Activated CD4-positive, alpha-beta T cell treated with anti-CD3 and anti-CD28 coated beads, Interleukin-2, amount 50 U/mL, for 4 hours (primary cell): ENCODE measurements around the gene IL10RA.

Experiments
- DNase-seq, 2 experiments: peaks; one replicate each; pipeline ENCODE4 v3.0.0-alpha.2; 2020

The IL10RA gene

DNA sequence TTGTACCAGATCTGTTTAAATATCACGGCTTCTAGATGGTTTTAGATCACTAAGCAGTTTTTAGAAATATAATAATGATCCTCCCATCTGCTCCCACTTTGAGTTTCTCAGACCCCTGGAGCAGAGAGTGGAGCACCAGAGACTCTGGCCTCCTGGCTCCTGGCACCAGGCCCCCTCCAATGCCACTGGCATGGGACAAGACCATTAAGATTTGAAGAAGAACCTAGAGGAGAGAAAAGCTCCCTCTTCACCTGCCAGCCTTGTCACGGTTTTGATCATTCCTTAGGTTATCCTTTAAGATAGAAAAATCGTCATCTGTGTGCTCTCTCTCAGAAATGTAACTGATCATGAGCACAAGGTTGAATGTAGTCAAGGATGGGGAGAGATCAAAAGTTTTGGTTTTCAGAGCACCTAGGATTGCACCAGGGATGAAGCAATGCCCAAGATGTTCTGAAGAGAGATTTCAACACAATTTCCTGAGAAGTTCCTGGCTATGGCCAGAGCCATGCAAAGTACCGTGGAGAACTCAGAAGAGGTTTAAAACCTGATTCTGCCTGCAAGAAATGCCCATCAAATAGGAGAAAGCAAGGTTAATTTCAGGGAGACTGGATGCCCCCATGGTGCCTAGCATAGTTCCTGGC, 22.2 kb downstream of the IL10RA start:
- DNase-seq, result no peak

DNA sequence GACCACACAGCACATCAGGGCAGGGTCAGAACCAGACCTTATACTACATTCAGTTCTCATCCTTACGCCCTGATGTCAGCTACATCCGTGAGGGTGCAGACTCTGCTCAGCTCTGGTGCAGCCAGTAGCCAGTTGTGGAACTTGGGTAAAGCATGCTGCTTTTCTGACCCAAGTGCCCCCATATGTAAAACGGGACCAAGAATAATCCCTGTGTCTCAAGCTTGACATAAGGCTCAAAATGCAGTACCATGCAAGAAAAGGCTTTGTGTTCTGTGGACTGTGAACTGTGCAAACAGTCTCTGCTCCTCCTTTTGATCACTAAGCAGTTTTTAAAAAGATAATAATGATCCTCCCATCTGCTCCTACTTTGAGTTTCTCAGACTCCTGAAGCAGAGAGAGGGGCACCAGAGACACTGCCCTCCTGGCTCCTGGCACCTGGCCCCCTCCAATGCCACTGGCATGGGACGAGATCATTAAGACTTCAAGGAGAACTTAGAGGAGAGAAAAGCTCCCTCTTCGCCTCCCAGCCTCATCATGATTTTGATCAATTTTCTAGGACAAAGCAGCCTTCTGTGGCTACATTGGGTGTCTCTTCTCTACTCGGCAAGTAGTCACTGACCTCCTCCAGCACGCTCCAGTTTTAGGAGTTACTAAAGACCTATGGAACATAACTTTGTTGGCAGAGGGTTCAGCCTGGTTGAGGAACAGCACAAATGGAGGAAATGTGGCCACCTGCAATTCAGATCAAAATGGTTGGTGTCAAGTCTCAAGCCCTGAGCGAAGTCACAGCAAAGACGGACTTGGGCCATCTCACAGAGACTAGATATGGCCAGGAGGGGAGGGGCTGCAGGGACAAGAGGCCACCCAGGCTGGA, 23.9 kb downstream of the IL10RA start:
- DNase-seq, result no peak

DNA sequence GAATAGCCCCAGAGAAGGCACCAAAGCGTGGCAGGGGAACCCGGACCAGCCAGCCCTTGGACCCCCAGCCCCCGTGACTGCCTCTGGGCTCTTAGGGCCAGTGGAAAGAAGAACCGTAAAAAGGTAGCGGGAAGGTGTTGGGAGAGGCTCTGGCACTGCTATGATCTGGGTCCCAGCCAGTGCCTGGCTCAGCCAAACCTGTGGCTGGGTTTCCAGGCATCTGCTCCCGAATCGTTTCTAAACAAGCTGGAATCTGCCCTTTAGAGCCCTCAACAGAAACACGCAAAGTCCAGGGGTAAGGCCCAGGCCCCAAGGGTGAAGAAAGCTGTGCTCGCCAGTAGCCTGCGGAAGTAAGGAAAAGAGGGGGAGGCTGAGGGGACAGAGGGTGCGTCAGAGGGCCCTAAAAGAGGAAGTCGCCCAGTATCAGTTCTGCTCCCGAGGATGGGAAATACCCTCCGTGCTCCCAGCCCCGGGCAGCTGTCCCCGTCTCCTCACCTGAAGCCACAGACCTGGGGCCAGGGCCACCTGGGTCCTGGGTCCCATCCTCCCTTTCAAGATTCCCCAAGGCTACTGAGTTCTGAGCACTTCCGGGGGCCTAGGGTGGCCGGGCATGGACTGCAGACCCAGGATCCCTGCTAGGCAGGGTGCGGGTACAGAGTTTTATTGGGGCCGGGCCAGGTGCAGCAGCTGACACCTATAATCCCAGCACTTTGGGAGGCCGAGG, 24.7 kb downstream of the IL10RA start:
- no peak for DNase-seq

DNA sequence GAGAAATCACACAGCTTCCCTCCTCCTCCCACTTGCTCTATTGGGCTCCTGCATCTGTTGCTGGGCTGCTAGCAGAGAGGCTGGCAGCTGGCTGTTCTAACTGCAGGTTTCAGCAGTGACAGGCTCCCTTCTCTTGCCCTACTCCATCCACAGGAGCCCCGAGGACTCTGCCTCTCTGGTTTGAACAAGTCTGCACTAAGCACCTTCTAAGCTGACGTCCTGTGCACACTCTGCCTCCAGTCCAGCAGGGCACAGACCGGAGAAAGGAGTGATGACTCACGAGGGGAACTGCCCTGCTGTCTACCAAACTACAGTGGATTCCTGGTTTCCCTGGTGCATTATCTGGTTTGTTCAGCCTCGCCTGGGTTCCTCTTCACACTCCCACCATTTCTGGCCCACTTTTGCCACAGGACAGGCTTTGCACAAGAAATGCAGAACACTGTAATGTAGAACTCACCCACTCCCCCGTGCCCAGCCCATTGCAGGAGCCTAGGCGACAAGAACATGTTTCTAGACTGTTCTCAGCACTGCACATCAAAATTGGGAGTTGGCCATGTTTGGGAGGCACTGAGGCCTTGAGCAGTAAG, 26.0 kb downstream of the IL10RA start:
- DNase-seq, result no peak

DNA sequence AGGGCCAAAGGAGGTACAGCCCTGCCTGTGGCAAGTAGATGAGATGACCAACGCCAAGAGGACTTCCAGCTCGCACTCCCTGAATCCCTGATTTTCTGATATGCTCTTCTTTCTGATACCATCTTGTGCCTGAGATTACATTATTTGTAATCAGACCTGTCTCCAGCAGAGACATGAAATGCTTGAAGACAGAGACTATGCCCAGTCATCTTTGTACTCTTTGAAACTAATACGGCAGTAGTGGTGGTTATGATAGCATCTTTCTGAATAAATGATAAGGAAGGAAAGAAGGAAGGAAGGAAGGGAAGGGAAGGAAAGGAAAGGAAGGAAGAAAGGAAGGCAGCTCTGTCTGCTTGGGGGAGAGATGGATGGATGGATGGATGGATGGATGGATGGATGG, 27.8 kb downstream of the IL10RA start:
- no peak for DNase-seq

DNA sequence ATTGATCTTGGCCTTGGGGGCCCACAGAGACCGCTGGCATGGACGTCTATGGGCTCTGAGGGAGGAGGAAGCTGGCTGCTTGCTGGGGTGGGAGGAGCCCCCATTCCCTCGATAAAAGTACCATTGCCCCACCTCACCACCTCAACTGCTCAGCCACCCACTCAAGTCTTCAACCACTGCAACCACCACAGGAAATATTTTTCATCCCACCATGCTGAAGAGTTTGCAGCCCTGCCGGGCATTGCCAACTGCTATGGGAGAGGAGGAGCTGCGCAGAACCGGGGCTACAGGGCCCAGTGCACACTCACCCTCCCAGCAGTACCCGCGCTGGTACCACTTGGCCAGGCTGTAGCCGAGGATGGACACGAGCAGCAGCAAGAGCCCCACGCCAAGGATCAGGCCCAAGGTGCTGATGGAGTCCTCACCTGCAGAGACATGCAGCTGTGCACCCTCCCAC, 29.2 kb downstream of the IL10RA start:
- no peak for DNase-seq

DNA sequence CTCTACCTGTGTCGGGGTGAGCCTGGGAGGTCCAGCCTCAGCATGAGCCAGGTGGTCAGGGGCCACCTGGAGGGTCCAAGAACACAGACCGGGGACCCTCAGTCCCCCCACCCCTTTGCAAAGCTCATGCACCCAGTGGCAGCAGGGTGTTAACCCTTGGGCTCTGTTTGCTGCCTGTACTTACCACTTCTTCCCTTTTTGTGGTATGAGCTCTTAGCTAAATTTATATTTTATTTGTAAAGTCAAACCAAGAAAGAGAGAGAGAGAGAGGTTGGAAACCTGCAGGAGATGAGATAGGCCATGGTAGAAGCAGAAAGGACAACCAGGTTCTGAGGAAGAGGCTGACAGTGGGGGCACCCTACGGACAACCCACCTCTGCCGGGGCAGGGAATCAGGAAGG, 29.9 kb downstream of the IL10RA start:
- DNase-seq, result no peak

DNA sequence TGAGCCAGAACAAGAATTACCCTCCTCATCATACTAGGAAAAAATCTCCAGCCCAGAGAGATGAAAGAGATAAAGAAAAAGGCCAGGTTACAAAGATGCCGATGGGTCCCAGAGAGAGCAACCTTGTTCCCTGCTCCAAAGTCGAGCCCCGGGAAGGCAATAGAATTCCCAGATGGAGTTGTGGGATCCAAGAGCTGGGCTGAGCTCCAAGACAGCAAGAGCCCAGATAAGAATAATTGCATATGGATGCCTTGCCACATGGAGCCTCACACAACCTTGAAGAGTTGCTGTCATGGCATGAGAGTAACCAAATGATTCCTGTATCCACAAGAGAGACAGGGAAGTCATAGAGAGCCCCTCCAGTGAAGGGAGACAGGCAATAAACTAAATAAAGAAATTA, 30.9 kb downstream of the IL10RA start:
- no peak for DNase-seq

DNA sequence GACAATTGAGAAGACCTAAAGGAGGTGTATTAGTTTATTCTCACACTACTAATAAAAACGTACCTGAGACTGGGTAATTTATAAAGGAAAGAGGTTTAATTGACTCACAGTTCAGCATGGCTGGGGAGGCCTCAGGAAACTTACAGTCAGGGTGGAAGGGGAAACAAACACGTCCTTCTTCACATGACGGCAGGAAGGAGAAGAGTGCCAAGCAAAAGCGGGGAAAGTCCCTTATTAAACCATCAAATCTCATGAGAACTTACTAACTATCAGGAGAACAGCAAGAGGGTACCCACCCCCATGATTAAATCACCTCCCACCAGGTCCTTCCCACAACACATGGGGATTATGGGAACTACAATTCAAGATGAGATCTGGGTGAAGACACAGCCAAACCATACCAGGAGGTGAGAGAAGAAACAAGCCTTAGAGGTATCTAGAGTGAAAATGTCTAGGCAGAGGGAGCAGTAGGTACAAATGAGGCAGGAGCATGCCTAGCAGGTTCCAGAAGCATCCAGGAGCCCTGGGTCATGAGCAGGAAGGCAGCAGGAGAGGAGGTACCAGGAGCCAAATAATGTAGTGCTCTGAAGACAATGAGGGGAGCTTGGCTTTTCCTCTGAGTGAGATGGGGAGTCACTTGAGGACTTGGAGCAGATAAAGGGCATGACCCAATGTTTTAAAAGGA, 31.6 kb downstream of the IL10RA start:
- DNase-seq, result no peak

DNA sequence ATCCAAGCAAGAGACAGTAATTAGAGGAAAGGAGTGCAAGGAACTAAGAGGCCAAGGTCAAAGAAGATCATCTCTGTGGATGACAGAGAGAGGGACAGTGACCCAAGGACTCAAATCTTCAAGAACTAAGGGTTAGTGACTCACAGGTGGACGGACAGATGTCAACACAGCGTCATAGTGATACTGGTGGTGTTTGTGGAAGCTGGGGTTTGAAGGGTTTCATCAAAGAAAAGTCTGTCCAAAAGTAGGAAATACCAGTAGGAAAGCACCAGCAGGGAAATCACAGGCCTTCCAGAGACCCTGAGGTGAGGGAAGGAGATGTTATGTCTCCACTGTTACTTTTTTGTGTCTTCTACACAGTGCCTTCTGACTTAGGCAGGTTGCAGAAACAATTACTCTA, 32.2 kb downstream of the IL10RA start:
- DNase-seq, result no peak

DNA sequence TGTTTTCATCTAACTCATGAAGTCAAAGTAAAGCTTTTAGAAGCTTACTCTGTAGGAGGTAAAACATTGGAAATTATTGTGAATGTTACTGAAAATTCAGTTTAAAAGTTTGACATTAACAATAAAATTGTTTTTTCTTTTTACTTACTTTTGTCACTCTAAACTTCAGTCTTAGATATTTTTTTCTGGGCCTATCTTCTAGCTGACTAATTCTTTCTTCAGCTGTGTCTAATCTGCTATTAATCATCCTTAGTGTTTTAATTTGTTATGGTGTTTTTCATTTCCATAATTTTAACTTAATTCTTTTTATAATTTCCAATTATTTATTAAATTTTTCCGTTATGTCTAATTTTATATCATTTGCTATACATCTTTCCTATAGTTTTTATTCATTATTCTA, 35.0 kb downstream of the IL10RA start:
- no peak for DNase-seq

DNA sequence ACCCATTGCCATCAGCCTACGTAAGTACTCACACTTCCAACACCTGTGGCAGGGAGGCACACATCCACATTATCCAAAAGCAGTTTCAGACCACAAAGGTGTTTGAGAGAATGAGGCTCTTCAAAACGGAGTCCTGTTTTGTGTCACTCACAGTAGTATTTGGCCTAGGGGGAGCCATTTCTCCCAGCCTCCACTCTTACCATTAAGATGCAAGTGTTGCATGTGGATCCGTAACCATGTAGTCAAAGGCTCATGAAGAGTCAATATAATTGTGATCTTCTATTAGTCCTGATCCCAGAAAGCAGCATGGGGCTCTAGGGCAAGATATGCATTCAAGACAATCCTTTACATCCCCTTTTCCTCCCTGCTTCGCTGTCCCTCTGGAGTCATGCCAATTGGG, 41.5 kb downstream of the IL10RA start:
- DNase-seq, result no peak

DNA sequence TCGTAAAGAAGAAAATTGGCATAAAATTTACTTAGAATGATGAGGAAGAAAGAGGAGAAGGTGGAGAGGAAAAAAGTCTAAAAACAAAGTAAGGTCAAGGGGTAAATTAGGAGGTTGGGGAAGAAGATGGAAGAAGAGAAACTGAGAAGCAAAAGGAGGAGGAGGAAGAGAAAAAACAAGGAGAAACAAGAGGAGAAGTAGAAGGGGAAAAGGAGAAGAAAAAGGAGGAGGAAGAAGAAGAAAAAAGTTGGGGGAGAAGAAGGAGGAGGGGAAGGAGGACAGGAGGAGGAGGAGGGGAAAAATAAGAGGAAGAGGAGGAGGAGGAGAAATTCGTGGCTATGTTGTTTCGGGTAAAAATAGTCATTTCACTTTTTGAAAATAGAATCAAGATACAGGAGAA, 42.4 kb downstream of the IL10RA start:
- DNase-seq, result no peak

DNA sequence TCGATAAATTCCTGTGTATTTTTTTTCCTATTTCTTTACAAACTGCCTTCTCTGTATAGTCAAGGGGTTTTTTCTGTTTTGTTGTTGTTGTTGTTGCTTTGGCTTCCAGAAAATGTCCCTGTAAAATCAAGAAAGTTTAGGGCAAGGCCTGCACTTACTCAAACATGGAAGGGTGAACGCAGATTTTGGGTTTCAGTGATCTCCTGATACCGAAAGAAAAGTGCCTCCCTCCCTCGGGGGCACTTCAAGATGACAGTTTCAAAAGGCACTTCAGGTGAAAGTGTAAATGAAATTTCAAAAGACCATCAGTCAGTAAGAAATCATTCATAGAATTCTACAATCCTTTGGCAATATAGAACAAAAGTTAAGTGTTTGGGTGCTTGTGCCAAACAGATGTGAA, 47.2 kb downstream of the IL10RA start:
- no peak for DNase-seq

DNA sequence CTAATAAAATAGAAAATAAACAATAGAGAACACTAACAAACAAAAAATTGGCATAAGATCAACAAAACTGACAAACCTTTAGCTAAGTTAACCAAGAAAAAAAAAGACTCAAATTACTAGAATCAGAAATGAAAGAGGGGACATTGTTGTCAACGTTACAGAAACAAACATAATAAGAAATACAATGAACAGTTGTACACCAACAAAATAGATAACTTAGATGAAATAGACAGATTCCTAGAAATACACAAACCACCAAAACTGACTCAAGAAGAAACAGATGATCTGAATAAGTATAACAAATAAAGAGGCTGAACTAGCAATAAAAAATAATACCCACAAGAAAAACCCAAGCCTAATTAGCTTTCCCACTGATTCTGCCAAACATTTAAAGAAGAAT, 55.9 kb downstream of the IL10RA start:
- DNase-seq, result no peak

DNA sequence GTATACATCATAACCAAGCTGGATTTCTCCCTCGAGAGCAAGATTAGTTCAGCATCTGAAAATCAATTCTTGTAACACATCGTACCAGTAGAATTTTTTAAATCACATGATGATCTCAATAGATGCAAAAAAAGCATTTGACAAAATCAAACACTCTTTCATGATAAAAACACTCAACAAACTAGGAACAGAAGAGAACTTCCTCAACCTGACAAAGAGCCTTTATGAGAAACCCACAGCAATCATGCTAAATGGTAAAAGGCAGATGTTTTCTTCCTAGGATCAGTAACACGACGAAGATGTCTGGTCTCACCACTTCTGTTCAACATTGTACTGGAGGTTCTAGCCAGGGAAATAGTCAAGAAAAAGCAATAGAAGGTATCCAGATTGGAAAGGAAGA, 56.6 kb downstream of the IL10RA start:
- DNase-seq, result no peak

DNA sequence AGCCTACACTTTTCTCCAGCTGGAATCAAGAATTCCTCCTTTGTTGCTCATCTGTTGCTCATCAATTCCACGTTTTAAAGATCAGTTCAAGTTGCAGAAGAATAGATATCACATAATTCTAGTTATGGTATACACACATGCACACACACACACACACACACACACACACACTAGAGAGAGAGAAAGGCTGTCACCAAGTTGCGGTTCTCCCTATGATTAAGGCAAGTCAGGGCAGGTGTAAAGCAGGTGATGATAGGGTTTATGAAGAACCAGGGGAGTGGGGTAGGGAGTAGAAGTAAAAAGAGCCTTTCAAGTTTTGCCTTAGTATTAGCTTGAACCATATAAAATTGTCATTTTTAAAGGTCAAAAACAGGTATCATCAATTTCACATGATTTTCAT, 59.0 kb downstream of the IL10RA start:
- no peak for DNase-seq

DNA sequence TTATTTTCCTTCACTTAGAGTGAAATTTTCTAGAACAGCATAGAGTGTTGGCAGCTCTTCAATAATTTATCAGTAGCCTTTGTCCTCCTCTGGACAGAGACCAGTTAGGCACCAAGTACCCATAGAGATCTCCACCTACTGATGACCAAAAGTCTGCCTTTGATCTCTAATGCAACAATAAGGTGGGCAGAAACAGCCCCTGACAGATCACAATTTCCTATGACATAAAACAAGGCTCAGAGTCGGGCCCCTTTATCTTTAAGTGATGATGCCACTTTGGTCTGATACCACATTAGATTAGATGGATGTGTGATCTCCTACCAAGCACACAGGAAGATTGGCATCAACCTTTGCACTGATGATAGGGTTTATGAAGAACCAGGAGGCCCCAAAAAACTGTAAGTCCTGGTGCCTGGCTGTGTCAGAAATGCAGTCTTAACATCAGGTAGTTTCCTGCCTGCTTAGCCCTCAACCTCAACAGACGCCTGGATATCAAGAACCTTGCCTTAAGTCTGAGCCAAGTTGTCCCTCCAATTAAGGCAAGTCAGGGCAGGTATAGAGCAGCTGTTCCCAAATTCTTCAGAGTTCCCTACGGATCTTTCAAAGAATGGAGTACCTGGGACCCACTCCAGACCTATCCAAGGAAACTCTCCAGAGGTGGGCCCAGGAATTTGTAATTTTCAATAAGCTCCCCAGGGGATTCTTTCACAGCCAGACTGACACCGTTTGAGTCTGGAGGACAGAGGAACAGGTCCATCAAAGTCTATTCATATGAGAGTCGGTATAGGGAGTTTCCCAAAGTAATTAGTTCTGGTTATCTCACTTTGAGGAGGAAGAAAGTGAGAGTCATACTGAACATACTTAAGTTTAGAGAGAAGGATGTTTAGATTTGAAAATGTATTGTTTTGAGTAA, 60.1 kb downstream of the IL10RA start:
- peak; percentile 22 to 23 for DNase-seq

DNA sequence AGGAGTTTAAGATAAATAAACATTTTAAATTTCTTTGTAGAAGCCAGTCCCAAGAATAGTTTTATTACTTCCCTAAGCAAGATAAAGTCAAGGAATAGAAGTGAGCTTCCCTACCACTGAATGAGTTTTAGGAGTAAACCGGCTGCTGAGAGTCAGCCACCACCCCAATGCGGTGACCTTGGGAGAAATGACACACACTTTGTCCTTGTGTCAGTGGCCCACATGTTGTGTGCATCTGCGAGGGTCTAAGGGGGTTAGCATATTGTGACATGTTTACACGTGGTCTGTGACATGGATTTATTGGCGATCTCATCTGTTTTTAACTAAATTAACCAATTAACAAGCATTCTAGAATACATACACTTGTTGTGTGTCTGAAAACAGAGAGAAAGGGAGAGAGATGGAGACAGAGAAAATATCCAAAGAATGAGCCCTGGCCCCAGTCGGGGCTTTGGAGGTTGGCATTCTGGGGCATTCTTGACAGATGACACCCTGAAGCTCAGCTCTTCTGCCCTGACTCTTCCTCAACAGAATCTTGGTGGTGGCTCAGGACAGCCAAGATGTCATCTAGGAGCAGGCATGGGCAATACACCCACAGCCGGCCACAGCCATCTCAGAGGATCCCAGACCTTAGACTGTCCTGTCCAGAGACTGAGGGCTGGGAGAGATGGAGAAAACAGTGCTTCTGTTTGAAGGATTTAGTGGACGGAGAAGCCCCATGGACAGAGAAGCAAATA, 60.9 kb downstream of the IL10RA start:
- DNase-seq, result no peak

DNA sequence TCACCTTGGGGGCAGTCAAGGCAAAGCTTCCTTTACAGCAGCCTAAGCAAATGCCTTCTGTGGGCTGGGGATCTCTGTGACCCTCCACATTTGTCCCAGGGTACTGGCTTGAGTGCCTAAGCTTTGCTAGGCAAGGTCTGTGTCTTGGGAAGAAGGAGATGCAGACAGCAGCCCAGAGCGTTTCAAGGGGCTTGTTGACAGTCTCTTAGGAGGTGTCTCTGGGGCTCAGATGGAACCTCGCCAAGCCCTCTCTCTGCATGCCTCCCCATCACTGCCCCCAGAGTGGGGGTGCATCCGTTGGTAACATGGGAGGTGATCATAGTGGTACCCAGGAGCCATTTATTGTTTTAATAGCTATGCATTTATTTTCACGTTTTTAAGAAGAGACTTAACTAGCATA, 61.6 kb downstream of the IL10RA start:
- no peak for DNase-seq
